Neural progenitor cell (in vitro differentiated cells): Measurements from ENCODE around the gene CHST9. TPM values are rescaled to one million over a fixed set of nuclear protein-coding genes. Genes with fewer than 3 reads are reported as not detected.
"Not testable (repeated sequence)": the region's sequence is repeated elsewhere in the genome, so short reads cannot be mapped to it uniquely, and the experiment has no call there.

ENCODE experiments used
- DNase-seq: peaks from one replicate; pipeline ENCODE4 v3.0.0-alpha.2; 2016; ENCODE audit warnings: low spot score
- H2AFZ ChIP-seq: fragments of 200-600 bp; sonication (generic); replicated peaks from 2 replicates; pipeline ENCODE4 v1.6.1; 2016; ENCODE audit warnings: antibody characterized with exemption
- H3F3A ChIP-seq: fragments of 200-600 bp; sonication (generic); 2 replicates; pipeline ENCODE4 v1.6.1; 2016; ENCODE audit warnings: antibody characterized with exemption, low read depth
- H3K27ac ChIP-seq: fragments of 200-600 bp; sonication (generic); 2 replicates; pipeline ENCODE4 v1.5.1; 2016; ENCODE audit warnings: mild to moderate bottlenecking
- H3K27me3 ChIP-seq: fragments of 200-600 bp; sonication (generic); 2 replicates; pipeline ENCODE4 v1.6.1; 2016; ENCODE audit warnings: mild to moderate bottlenecking, moderate library complexity
- H3K36me3 ChIP-seq: fragments of 200-600 bp; sonication (generic); 2 replicates; pipeline ENCODE4 v1.5.1; 2016
- H3K4me1 ChIP-seq: fragments of 200-600 bp; sonication (generic); 2 replicates; pipeline ENCODE4 v1.6.1; 2016; ENCODE audit warnings: mixed run types
- H3K4me2 ChIP-seq: fragments of 200-600 bp; sonication (generic); 2 replicates; pipeline ENCODE4 v1.6.1; 2016
- H3K4me3 ChIP-seq: fragments of 200-600 bp; sonication (generic); 2 replicates; pipeline ENCODE4 v1.5.1; 2016
- H3K79me2 ChIP-seq: fragments of 200-600 bp; sonication (generic); 2 replicates; pipeline ENCODE4 v1.6.1; 2016; ENCODE audit warnings: low read depth
- H3K9ac ChIP-seq: fragments of 200-600 bp; sonication (generic); 2 replicates; pipeline ENCODE4 v1.6.1; 2016
- H3K9me3 ChIP-seq: fragments of 200-600 bp; sonication (generic); 2 replicates; pipeline ENCODE4 v1.5.1; 2016; ENCODE audit warnings: low read depth
- H4K20me1 ChIP-seq: fragments of 200-600 bp; sonication (generic); 2 replicates; pipeline ENCODE4 v1.6.1; 2016; ENCODE audit warnings: low read depth
- H3K27ac Mint-ChIP-seq: 3 replicates; pipeline ENCODE4 v1.8.0; 2021; ENCODE audit warnings: mixed read lengths
- H3K27me3 Mint-ChIP-seq: 2 replicates; pipeline ENCODE4 v1.8.0; 2022; ENCODE audit warnings: low read depth, mild to moderate bottlenecking, inconsistent platforms, moderate library complexity, mixed read lengths; ENCODE audit not compliant: insufficient read depth
- H3K36me3 Mint-ChIP-seq: 3 replicates; pipeline ENCODE4 v1.8.0; 2021; ENCODE audit warnings: mixed read lengths
- H3K4me1 Mint-ChIP-seq: 3 replicates; pipeline ENCODE4 v1.8.0; 2021; ENCODE audit warnings: mixed read lengths
- H3K4me3 Mint-ChIP-seq: 3 replicates; pipeline ENCODE4 v1.8.0; 2021; ENCODE audit warnings: mild to moderate bottlenecking, moderate library complexity, mixed read lengths
- H3K9me3 Mint-ChIP-seq: 3 replicates; pipeline ENCODE4 v1.8.0; 2020; ENCODE audit warnings: mixed read lengths
- EZH2 ChIP-seq: fragments of 200-600 bp; sonication (generic); IDR thresholded peaks from 2 replicates; pipeline ENCODE4 v1.6.1; 2017; ENCODE audit warnings: antibody characterized with exemption, mild to moderate bottlenecking, moderate library complexity
- EZH2phosphoT487 ChIP-seq: fragments of 200-600 bp; sonication (generic); IDR thresholded peaks from 2 replicates; pipeline ENCODE4 v1.6.1; 2017; ENCODE audit warnings: antibody characterized with exemption
- total RNA-seq: library from RNA; depleted of rRNA; stranded (reverse); fragments of >200 nt; gene quantifications from 2 replicates; pipeline ENCODE4 v1.2.3, GENCODE V29; 2015; ENCODE audit warnings: low replicate concordance
- TF ChIP-seq, protein P1 (sequence below): fragments of 200-600 bp; sonication (generic); IDR thresholded peaks from 2 replicates; pipeline ENCODE4 v1.5.1; 2017; ENCODE audit warnings: antibody characterized with exemption, mild to moderate bottlenecking

The CHST9 gene
- total RNA-seq, 1 donor from 2014 or later = 1.3 TPM

DNA sequence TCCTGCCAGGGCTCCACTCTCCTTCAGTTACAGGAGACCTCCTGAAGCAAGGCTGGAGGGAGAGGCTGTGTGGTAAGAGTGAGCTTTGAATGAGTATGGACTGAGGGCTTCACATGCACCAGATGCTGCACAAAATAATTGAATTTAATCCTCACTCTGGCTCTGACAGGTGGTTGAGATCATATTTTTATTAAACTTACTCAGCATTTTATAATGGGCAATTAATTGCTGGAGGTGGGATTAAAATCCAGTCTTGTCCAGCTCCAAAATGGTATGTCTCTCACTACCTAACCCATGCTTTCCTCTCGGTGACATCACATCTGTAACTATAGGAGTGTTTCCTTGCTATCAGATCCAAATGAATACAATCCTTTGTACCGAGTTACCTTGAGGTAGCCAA lies 253.4 kb downstream of the CHST9 start:
- no peak overlapping the region for H2AFZ ChIP-seq
- TF ChIP-seq, protein P1, sequence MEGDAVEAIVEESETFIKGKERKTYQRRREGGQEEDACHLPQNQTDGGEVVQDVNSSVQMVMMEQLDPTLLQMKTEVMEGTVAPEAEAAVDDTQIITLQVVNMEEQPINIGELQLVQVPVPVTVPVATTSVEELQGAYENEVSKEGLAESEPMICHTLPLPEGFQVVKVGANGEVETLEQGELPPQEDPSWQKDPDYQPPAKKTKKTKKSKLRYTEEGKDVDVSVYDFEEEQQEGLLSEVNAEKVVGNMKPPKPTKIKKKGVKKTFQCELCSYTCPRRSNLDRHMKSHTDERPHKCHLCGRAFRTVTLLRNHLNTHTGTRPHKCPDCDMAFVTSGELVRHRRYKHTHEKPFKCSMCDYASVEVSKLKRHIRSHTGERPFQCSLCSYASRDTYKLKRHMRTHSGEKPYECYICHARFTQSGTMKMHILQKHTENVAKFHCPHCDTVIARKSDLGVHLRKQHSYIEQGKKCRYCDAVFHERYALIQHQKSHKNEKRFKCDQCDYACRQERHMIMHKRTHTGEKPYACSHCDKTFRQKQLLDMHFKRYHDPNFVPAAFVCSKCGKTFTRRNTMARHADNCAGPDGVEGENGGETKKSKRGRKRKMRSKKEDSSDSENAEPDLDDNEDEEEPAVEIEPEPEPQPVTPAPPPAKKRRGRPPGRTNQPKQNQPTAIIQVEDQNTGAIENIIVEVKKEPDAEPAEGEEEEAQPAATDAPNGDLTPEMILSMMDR = no peak
- Mint-ChIP-seq H3K4me1 (no peaks in the 10 kb centered on the region), H3K27me3 (no peaks in the 10 kb centered on the region), H3K36me3 (no peaks in the 10 kb centered on the region), H3K4me3 (no peak overlapping the region), H3K9me3 (no peaks in the 10 kb centered on the region), H3K27ac (no peak overlapping the region)
- H3K27ac ChIP-seq = no peak overlapping the region
- H3K79me2 ChIP-seq = no peaks in the 10 kb centered on the region
- no peak overlapping the region for H3K9ac ChIP-seq
- H3K4me1 ChIP-seq = no peaks in the 10 kb centered on the region
- H3K4me3 ChIP-seq = no peak overlapping the region
- no peak for DNase-seq
- no peaks in the 10 kb centered on the region for H3K9me3 ChIP-seq
- H3K4me2 ChIP-seq = no peak overlapping the region
- no peaks in the 10 kb centered on the region for H4K20me1 ChIP-seq
- H3K27me3 ChIP-seq = no peaks in the 10 kb centered on the region
- H3F3A ChIP-seq = no peaks in the 10 kb centered on the region
- H3K36me3 ChIP-seq = no peaks in the 10 kb centered on the region

DNA sequence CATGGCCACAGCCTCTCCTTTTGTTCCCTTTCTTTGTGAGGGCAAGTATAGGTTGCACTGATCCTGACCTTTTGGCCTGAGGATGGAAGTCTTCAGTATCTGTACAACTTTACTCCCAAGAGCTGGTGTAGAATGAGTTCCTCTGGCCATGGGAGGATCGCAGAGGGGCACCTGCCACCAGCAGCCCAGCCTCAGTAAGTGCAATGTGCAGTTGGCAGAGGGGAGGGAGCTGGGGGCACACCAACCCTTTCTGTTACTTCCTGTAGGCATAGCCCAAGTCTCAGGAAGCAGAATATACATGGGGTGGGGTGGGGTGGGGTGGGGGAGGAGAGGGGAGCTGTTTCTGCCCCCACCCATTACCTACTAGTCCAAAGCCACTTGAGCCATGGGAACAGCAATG lies 254.5 kb downstream of the CHST9 start:
- no peaks in the 10 kb centered on the region for H3K36me3 Mint-ChIP-seq
- Histone ChIP-seq H3K27ac (no peak overlapping the region), H3K4me2 (no peak overlapping the region), H2AFZ (no peak overlapping the region), H3K4me3 (no peak overlapping the region), H3K4me1 (no peaks in the 10 kb centered on the region), H4K20me1 (no peaks in the 10 kb centered on the region), H3K36me3 (no peaks in the 10 kb centered on the region), H3K79me2 (no peaks in the 10 kb centered on the region), H3K9ac (no peak overlapping the region), H3K27me3 (no peaks in the 10 kb centered on the region), H3F3A (no peaks in the 10 kb centered on the region), H3K9me3 (no peaks in the 10 kb centered on the region)
- no peak overlapping the region for H3K4me3 Mint-ChIP-seq
- H3K9me3 Mint-ChIP-seq = no peaks in the 10 kb centered on the region
- no peak overlapping the region for H3K27ac Mint-ChIP-seq
- TF ChIP-seq EZH2 (no peak), EZH2phosphoT487 (no peak)
- TF ChIP-seq, protein P1 = no peak
- no peaks in the 10 kb centered on the region for H3K4me1 Mint-ChIP-seq
- DNase-seq = no peak
- H3K27me3 Mint-ChIP-seq = no peaks in the 10 kb centered on the region

DNA sequence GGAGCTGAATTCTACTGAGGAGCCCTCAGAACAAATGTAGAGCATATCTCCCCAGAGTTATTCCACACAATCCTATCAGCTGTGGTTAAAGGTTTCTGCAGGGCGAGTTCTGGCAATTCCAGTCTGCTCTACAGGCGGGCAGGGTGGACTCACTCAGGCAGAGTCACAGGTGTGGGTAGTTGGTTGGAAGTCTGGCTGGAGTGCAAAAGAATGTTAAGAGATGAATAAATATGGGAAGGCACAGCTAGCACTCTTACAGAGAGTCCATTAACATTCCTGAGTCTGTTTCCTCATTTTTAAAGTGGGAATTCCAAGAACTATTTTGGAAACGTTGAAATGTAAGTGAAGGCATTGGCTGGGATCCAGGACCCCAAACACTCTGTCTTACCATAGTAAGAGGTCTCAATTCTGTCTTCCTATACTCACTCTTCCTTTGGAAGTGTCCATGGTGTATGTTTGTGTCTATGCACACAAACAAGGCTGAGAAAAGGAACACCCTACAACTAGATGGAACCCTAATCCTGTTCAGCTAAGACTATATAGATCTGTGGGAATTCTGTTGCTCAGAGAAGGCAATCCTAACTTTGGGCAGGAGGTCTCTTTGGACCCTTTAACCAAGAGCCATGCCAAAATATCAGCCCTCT lies 256.3 kb downstream of the CHST9 start:
- no peaks in the 10 kb centered on the region for H3K9me3 Mint-ChIP-seq

DNA sequence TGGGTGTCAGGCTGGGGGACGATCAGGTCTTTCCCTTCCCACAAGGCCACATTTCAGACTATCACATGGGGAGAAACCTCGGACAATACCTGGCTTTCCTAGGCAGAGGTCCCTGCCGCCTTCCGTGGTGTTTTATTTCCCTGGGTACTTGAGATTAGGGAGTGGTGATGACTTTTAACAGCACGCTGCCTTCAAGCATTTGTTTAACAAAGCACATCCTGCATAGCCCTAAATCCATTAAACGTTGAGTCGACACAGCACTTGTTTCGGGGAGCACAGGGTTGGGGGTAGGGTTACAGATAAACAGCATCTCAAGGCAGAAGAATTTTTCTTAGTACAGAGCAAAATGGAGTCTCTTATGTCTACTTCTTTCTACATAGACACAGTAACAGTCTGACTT lies 257.3 kb downstream of the CHST9 start:
- not testable (repeated sequence) for H2AFZ ChIP-seq, H3F3A ChIP-seq, H3K27ac ChIP-seq, H3K4me1 ChIP-seq, H3K9ac ChIP-seq, H3K9me3 ChIP-seq, H3K4me3 ChIP-seq, H4K20me1 ChIP-seq, H3K27me3 Mint-ChIP-seq, H3K36me3 Mint-ChIP-seq, DNase-seq, H3K9me3 Mint-ChIP-seq, H3K4me2 ChIP-seq, H3K79me2 ChIP-seq, H3K4me1 Mint-ChIP-seq, H3K4me3 Mint-ChIP-seq, H3K36me3 ChIP-seq, H3K27ac Mint-ChIP-seq, H3K27me3 ChIP-seq

More for the DNA sequence above, 256.3 kb downstream of the CHST9 start:
- no peaks in the 10 kb centered on the region for H3K9me3 ChIP-seq
- H3K36me3 ChIP-seq = no peaks in the 10 kb centered on the region
- H3K27me3 ChIP-seq = no peaks in the 10 kb centered on the region
- H3K27ac ChIP-seq = no peak overlapping the region
- no peak overlapping the region for H3K4me3 ChIP-seq
- H3K27me3 Mint-ChIP-seq = no peaks in the 10 kb centered on the region
- no peaks in the 10 kb centered on the region for H3F3A ChIP-seq
- H3K27ac Mint-ChIP-seq = no peak overlapping the region
- no peak for DNase-seq
- H3K9ac ChIP-seq = no peak overlapping the region
- no peak overlapping the region for H3K4me2 ChIP-seq
- H3K4me1 Mint-ChIP-seq = no peaks in the 10 kb centered on the region
- H3K4me3 Mint-ChIP-seq = no peak overlapping the region
- no peaks in the 10 kb centered on the region for H3K4me1 ChIP-seq
- TF ChIP-seq EZH2 (no peak), EZH2phosphoT487 (no peak)
- TF ChIP-seq, protein P1 = no peak
- no peak overlapping the region for H2AFZ ChIP-seq
- no peaks in the 10 kb centered on the region for H3K79me2 ChIP-seq
- no peaks in the 10 kb centered on the region for H4K20me1 ChIP-seq
- no peaks in the 10 kb centered on the region for H3K36me3 Mint-ChIP-seq
